HG02852 (cell line): ENCODE data around the gene CYP3A4.
"Not testable (repeated sequence)": the region's sequence is repeated elsewhere in the genome, so short reads cannot be mapped to it uniquely, and the experiment has no call there.

Experiments
- ATAC-seq: cut with Tn5 transposase; IDR thresholded peaks from one replicate; pipeline ENCODE4 v1.9.1; 2021; ENCODE audit warnings: mild to moderate bottlenecking, moderate library complexity; ENCODE audit not compliant: unreplicated experiment

Gene CYP3A4

DNA sequence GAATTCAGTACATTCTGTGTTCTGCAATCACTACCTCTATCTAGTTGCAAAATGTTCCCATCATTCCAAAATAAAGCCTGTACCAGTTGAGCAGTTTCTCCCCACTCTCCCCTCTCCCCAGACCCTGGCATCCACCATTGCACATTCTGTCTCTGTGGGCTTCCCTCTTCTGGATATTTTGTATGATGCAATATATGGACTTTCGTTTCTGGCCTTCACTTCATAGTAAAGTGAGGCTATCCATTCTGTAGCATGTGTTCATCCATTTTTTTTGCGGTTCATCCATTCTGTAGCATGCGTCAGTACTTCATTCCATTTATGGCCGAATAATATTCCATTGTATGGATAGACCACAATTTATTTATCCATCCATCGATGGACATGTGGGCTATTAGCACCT, 9.5 kb upstream of the CYP3A4 start:
- ATAC-seq = no peak

DNA sequence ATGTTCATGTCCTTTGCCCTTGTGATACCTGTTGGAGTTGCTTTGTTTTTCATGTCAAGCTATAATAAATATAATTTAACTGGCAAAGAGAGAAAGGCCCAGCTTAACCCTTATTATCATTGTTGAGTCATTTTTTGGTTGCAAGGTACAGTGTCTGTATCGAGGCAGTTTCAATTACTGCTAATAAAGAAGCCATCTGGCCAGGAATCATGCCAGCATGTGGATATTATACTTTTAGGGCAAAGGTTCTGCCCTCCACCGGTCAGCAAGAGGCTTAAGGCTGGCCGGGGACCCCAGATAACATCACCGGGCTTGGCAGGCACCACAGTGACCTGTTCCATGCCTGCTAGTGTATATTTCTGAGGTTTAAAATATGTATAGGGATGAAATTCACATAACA, 9.0 kb upstream of the CYP3A4 start:
- ATAC-seq = no peak

DNA sequence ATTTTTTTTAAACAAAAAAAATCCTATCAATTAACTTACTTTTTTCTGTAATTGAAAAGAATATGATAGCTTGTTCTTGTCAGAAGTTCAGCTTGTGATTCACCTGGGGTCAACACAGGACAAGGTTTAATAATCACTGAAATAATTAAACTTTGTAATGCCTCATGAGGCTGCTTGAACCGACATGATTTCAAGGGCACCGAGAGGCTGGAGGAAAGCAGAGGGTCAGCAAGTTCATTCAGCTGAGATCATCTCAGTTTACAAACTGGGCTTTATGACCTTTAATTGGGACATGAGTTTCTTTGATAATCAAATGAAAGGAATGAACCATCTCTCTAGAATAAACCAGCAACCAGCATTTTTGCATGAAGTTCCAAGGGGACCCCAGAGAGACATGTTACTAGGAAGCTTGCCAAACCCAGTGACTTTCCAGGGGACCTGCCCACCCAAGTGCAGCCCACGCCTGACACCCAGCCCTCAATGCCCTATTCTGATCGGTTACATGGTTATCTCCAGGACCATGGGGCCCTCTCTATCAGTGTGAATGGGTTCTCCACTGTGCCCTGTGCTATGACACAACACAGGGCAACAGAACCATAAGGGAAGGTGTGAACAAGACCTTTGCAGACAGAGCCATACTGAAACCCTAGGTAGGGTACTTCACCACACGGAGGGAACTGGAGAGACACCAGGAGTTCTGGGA, 7.8 kb upstream of the CYP3A4 start:
- no peak for ATAC-seq

DNA sequence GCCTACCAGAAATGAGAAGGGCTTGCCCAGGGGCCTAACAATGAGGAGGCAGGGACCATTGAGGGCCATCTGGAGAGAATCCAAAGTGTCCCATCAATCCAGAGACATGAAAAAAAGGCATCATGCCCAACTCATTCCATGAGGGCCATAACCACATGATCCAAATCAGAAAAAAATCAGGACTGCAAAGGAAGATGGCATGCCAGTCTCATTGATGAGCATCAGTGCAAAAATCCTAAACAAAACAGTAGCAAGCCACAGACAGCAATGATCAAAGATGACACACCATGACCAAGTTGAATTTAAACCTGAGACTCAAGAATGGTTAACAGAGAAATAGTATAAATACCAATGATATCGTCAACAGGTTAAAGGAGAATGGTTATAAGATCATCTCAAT, 7.0 kb upstream of the CYP3A4 start:
- ATAC-seq = no peak

DNA sequence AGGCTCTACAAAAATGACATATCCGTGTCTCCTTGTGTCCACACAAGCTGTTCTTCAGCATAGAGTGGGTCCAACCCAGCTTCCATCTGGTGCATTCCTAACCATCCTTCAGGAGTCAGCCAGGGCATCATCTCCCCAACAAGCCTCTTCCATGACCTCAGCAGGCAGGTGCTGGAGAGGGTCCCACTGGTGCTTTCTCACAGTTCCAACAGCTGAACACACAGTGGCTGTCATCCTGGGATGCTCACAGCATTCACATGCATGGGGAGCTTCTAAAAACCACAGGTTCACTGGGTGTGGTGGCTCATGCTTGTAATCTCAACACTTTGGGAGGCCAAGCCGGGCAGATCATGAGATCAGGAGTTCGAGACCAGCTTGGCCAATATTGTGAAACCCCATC, 6.4 kb upstream of the CYP3A4 start:
- ATAC-seq = no peak

DNA sequence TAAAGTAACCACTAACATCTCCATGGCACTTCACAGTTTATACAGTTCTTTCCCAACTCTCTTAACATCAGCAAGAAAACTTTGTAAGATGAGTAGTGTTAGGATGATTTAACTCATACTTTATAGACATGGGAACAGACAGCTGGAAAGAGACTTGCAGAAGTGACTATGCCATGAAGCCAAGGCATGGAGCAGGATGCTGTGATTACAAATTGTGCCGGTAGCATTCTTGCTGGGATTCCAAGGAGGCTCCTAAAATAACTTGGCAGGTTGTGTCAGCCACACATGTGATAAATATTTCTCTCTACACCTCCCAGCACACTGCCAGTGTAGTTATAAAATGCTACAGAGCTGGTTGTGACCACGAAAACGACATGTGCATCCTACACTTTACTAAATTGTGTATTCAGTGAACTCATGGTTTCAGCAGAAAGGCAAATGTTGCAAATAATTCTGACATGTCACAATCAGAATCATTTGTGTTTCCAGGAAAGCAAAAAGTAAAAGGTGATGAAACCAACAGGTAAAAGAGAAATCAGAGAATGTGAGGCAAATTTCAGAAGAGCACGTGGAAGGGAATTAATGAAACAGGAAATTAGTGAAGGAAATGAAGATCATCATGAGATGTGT, 5.6 kb upstream of the CYP3A4 start:
- ATAC-seq = no peak

DNA sequence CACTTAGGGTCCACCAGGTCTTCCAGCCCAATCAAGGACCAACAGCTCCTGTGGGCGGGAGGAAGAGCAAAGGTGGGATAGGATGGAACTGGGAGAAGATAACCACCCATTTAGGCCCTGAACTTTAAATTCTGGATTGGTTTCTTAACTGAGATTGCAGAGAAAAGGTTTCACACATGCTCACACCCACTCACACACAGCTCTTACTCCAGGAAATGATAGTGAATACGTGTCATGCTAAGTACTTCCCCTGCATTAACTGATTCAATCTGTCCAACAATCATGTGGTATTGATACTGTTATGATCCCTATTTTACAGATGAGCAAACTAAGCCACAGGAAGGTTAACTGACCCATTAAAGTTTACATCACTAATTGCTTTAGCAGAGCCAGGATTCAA, 4.6 kb upstream of the CYP3A4 start:
- ATAC-seq = no peak

DNA sequence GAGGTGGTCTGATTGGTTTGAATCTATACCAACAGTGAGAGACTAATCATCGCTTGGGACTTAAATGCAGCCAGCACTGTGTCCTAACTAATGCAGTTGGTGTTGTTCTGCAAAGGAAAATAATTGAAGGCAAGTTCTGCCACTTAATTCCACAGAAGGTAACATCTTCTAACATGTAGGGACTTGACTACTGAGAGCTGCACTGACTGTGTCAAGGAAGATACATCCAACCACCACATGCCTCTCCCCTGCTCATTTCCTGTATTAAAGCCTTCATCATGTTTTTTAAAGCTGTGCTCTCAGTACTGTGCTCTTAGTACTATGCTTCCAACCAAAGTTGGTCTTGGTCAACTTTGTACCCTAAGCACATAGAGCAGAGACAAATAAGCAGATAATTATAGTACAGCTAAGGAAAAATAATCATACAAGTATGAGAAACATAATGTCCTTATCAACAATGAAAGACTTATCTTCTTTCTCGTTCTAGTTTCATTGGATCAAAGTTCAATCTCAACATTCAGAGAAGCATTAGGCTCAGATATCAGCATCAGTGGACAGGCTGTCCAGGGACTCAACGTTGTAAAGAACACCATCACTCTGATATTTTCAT, 2.8 kb upstream of the CYP3A4 start:
- no peak for ATAC-seq

DNA sequence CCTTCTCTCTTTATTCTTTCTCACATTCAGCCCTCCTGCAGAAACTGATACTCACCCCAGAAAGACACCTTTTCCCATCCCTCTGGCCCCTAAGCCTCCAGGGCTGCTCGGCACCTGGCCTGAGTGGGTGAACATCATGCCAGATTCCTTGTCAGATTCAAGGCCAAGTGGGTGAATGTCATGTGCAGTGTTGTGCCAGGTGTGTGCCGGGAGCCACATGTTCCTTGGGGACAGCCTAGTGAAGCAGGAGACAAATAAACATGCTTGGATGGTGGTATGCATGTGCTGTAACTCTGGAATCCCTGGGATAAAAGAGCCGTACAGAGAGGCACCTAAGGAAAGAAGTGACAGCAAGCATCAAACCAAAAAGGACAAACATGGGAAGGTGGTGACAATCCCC, 1.7 kb upstream of the CYP3A4 start:
- ATAC-seq = not testable (repeated sequence)

DNA sequence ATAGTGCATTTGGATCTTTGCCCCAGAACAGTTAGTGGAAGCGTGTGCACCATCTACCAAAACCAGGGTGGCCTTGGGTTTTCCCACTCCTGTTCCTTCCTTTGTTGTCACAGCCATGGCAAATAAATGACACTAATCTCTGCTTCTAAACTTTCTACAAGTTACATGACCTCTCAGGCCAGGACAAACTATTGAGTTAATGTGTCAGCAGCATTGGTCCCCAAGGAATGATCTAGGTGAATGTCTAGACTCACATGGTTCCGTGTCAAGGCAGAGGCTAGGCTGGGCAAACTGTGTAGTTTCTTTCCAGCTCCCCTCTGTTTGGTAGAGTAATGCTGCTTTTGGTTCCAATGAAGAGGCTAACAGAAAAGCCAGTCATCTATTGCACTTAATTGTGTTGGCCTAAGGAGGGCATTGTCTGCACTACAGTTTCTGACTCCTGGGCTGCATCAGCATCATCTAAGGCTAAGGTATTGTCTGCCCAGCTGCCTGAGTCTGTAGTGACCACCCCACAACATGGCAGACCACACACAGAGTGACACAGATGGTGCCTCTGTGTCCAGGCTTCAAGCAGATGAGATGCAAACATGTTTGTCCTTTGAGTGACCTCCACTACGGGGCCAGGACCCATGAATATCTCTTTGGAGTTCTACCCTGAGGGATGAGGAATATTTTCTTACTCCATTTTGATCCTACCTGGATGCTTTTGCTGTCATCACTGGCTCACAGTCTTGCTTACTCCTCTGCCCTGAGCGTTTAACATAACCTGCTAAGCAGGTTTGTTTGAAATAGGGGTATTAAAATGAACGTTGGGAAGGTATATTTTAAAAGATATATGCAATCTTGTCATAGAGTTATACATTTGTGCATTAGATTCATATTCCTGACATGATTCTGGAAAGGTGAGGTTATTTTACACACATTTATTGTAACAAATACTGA, 1.7 kb downstream of the CYP3A4 start:
- no peak for ATAC-seq

DNA sequence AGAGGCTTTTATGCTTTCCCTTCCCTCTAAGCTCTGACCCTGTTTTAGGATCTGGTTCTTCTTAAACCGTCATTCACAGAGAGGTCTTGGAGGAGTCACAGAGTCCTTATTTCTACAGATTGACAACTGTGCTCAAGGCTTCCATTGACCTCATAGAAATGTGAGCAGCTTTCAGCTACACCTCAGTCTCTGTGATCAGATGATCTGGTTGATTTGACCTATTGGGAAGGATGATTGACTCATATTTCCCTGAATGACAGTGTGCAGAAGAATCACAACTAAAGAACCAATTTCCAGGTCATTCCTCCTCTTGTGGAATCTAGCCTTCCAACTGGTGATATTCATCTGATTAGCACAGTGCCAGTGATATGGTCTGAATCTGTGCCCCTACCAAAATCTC, 3.4 kb downstream of the CYP3A4 start:
- ATAC-seq = no peak

DNA sequence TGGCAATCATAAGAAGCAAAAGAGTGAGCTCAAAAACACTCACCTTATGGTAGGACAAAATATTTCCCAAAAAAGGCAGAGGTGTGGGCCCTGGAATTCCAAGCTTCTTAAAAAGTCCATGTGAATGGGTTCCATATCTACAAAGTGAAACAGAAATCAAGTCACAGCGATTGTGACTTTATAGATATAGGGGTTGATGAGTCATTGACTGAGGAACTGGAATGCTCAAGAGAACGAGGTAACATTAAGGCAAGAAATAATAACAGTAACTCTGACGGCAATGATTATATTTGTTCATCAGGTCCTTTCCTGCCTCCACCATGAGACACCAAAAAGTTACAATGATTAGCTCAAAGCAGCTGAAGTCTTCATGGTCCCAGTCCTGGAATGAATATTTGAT, 4.0 kb downstream of the CYP3A4 start:
- no peak for ATAC-seq

DNA sequence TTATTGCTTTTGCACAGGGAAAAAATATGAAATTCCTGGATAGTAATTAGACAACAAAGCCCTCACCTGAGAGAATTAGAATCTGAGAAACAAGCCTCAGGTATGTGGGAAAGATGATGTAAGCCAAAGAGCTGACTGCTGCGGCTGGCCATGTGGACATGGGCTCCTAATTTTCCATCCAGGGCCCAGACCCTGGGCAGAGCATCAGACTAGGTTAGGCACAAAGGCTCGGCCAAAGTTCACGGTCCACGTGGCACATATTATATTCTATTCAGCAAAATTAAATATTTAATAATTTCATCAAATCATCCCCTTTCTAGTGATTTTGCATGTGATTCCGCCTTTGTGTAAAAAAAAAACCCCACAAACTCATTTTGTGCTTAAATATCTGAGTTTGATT, 5.1 kb downstream of the CYP3A4 start:
- ATAC-seq = no peak

DNA sequence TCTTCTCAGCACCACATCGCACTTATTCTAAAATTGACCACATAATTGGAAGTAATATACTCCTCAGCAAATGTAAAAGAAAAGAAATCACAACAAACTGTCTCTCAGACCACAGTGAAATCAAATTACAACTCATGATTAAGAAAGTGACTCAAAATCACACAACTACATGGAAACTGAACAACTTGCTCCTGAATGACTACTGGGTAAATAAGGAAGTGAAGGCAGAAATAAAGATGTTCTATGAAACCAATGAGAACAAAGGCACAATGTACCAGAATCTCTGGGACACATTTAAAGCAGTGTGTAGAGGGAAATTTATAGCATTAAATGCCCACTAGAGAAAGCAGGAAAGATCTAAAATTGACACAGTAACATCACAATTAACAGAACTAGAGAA, 10.6 kb downstream of the CYP3A4 start:
- not testable (repeated sequence) for ATAC-seq

DNA sequence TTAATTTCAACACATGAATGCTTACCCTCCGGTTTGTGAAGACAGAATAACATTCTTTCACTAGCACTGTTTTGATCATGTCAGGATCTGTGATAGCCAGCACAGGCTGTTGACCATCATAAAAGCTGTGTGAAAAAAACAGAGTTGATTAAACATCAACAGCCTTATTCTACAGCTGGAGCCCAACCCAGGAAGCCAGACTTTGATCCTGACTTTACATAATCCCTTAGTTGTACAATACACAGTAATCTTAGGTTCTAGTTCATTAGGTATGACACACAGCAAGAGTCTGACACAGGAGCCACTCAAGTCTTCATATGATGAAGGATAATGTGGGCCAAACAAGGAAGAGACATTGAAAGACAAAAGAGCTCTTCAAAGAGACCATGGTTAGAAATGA, 11.4 kb downstream of the CYP3A4 start:
- ATAC-seq = no peak

DNA sequence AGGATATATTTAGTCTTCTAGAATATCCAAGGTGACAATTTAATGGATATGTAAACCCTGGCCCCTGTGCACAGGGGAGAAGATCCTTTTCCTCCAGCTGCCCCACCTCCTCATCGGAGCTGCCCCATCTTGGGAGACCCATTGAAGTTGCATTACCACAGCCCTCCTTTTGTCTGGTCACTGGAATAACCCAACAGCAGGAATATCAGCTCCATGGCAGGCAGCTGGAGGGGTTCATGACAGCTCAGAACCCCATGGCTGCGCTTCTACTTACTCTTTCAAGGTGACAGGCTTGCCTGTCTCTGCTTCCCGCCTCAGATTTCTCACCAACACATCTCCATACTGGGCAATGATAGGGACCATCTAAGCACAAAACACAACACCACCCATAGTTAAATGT, 14.5 kb downstream of the CYP3A4 start:
- ATAC-seq = not testable (repeated sequence)

DNA sequence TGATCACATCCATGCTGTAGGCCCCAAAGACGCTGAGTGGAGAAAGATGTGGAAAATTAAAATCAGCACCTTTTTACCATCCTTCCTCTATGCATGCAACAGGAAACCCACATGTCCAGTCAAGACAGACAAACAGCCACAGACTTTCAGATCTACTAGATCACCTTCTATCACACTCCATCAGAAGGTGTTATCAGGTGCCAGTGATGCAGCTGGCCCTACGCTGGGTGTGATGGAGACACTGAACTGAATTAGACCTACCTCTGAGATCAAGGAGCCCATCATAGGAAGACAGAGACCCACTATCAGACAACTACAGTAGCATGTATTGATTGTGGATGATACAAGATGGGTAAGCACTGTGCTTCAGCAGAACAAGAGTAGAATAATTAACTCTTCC, 15.5 kb downstream of the CYP3A4 start:
- ATAC-seq = no peak

DNA sequence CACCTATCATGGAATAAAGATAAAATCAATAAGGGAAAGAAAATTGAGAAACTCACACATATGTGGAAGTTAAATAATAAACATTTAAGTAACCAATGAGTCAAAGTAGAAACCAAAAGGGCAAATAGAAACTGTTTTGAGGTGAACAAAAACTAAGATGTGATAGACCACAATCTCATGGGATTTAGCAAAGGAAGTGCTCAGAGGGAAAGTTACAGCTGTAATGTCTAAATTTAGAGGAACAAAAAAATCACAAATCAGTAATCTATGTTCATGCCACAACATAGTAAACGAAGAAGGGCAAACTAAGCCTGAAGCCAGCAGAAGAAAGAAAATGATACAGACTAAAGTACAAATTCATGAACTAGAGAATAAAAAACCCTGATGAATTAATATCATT, 16.3 kb downstream of the CYP3A4 start:
- ATAC-seq = peak; percentile 75

DNA sequence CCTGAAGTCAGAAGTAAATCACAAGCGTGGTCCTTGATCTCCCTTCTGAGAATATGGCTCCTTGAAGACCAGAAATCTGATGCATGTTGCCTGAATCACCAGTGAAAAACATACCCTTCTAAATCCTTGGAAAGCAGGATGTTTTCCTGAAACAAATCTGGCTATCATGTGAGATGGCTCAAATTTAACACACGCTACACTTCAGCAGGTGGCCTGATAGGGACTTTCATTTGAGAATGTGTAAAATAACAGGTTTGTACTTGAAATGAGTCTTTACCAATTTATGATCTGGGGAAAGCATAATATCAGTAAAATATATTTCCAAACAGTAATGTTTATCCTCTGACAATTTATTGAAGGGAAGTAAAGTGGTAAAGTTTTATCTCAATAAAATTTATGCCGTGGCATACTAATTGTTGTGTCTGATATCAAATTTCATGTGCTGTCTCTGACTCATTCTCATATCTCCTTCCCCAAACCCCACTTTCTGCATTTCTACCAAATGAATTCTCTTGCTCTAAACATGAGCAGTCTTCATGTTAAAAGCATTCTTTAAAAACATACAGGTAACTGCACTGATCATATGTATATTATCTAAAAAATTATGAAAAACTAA, 17.4 kb downstream of the CYP3A4 start:
- ATAC-seq = no peak

DNA sequence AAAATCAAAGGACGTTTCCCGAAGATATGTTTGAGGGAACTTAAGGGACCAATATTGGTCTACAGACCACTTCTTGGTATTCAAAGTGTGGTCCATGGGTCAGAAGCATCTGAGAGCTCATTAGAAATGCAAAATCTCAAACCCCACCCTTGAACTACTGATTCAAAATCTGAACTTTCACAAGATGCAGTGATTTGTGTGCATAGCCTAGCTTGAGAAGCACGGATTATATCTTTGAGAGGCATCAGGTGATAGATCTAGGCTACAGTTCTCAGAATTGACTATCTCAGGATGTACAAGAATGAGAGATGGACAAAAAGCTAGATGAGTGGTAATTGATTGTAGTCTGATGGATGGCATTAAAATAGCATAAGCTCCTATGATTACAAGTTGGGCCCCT, 19.5 kb downstream of the CYP3A4 start:
- no peak for ATAC-seq
